HG02970 (cell line): ENCODE results near the gene NFKBIZ.
"Not testable (repeated sequence)": the region's sequence is repeated elsewhere in the genome, so short reads cannot be mapped to it uniquely, and the experiment has no call there.

Experiments used
- ATAC-seq: cut with Tn5 transposase; IDR thresholded peaks from one replicate; pipeline ENCODE4 v1.9.1; 2021; ENCODE audit warnings: mild to moderate bottlenecking, moderate library complexity, moderate number of reproducible peaks; ENCODE audit not compliant: unreplicated experiment, low FRiP score

The NFKBIZ gene

DNA sequence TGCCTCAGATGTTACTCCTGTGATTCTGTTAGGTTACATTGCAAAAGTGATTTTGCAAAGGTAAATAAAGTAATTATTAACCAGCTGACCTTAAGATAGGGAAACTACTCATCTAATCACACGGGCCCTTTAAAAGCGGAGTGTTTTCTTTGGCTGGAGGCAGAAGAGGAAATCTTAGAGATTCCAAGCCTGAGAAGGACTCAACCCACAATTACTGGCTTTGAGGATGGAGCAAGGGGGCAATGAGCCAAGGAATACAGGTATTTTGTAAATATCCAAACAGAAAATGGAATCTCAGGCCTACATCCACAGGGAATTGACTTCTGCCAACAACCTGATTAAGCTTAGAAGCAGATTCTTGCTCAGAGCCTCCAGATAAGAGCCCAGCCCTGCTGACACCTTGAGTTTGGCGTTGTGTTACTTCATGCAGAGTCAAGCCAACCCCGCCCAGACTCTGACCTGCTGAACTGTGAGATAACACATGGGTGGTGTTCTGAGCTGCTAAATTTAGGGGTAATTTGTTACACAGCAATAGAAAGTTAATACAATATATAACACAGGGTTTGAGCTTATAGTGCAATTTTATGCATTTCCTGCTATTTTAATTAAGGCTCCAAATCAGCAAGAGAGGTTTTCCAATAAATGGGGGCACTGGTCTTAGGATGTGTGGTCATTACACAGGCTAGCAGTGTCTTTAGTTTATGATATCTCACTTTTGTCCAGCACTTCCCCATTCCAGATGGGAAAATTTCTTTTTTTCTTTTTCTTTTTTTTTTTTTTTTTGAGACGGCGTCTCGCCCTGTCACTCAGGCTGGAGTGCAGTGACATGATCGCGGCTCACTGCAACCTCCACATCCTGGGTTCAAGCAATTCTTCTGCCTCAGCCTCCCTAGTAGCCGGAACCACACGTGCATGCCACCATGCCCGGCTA is 19.5 kb downstream of the NFKBIZ start:
- no peak for ATAC-seq

DNA sequence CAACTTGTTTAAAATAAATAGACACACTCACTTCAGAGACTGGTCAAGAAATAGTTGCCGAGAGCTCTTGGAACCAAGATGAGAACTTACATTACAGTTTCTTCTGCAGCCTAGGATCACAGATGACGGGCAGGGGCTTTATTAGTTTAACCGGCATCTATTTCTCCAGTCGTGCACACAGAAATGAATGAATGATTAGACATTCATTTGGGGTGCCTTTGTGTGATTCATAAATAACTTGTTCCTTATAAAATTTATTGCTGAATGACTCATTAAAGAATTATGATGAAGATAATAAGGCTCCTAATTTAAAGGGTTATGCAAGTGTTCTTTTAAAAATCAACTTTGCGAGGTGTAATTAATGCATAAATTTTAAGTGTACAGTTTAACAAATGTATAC is 20.8 kb downstream of the NFKBIZ start:
- ATAC-seq, result no peak

DNA sequence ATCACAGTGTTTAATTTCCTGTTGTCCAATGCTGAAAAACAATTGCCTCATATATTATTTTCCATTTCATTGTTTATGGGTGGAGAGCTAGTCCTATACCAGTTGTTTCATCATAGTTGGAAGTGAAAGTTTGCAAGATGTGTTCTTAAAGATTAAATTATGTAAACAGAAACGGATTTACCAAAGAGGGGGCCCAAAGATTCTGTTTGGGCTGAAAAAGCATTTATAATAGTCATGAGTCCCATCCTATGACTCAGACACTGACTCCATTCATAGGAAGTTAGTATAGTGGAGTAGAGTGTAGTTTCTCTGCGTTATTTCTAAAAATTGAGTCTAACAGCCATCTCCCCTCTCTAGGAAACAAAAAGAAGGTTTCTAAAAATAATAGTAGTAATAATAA is 24.3 kb downstream of the NFKBIZ start:
- ATAC-seq, result no peak

DNA sequence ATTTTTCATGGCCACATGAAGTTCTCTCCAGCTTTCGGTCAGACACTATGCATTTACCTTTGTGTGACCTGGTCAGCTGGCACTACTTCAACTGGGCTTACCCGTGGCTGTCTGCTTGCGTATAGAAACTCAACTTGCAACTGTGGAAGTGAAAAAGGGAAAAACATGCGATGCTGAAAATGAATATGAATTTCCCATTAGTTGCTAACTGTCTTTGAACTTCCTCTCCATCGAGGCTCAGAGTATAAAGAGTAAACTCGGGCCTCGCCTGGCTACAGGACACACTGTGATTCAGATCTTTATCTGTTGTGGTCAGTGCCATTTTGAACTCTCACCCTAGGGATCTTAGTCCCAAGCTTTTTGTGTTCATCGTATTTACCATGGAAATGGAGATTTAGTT is 26.8 kb downstream of the NFKBIZ start:
- ATAC-seq, result no peak

DNA sequence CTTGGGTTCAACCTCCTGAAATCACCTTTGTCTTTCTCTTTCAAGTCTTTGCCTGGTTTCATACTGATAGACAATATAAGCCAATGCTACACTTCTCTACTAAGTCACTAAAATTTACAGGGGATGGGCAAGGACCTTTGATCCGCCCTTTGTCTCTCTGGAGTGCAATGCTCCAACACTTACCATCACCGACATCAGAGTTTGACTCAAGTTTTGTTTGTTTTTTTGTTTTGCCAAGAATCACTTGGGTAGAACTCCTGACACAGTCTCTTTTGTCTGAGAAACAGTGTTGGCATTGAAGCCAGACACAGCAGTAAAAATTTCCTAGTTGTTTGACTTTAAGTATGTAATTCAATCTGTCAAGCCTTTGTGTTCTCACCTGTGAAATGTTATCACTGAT is 29.3 kb downstream of the NFKBIZ start:
- no peak for ATAC-seq

DNA sequence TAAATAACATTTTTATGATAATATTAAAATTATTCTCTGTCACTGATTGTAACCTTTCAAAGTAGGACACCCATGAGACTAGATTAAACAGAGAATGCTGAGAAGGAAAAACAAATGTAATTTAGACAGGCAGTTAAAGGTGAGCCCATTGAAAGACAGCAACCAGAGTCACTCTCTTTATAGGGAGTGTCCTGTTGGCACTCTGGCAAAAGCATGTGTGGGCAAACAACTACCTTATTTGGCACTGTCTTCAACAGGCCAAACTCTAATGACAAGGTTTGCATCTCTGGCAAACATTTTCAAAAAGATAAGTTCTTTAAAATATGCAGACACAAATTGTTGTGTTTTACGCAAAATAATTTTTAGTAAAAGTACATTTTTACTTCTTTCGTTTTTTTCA is 29.8 kb downstream of the NFKBIZ start:
- ATAC-seq, result no peak

DNA sequence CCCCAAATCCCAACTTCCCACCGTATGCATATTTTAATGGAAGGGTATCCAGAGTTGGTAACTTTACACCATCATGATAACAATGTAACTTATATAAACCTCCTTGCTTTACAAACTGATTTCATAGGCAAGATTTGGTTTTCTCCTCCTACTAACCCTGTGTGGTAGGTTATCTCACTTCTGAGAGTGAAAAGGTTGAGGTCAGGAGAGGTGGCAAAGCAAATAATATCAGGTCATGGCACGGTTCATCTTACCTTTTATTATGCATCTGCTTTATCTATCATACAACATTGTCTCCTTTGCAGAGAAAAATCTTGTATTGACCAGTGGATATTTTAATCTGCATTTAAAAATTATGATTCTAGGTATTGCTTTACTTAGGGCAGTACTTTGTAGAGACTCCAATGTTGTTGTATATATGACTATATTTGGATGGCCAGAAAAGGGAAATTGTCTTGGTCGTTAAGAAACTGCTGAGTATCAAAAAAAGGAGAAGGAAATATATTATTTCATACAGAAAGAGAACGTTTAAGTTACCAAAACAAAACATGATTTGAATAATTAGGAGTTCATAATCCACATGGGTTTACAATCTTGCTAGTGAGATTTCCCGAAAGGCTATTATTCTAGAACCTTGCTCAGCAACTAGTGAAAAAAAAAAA is 30.4 kb downstream of the NFKBIZ start:
- ATAC-seq, result no peak

DNA sequence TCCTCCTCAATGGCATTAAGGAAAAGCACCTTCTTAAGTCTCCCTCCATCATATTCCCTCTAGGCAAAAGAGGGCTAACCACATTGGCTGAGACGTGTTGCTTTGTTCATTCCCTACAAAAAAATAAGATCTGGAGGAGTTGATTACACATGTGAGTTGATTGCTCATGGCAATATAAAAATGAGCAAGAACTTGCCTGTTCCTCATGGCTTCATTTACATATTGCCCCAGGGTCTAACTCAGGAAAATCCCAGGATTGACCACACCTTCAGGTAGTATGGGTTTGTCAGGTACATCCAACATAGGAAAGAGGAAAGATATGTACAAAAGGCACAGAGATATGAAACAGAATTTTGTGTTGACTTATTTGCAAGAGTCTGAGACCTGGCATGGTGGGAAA is 35.5 kb downstream of the NFKBIZ start:
- ATAC-seq, result no peak

DNA sequence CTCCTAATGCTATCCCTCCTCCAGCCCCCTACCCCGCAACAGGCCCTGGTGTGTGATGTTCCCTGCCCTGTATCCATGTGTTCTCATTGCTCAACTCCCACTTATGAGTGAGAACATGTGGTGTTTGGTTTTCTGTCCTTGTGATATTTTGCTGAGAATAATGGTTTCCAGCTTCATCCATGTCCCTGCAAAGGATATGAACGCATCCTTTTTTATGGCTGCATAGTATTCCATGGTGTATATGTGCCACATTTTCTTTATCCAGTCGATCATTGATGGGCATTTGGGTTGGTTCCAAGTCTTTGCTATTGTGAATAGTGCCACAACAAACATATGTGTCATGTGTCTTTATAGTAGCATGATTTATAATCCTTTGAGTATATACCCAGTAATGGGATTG is 36.3 kb downstream of the NFKBIZ start:
- ATAC-seq, result not testable (repeated sequence)

DNA sequence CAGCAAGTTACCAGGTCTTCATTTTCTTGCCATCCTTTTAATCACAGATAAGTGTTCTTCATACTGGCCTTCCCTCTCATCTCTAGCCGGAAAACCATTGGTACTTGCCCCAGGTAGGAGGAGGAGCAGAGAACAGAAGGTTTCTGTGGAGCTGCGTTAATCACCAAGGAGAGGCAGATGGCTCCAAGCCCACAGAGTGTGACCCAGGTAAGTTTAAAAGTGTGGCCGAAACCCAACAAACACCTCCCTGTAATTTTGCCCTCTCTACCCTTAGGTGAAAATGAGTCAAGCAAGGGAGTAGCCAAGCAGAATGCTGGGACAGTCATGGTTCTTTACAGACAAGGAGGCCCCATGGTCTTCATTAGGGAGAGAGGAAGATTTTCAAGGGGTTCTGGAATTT is 37.3 kb downstream of the NFKBIZ start:
- ATAC-seq, result no peak

DNA sequence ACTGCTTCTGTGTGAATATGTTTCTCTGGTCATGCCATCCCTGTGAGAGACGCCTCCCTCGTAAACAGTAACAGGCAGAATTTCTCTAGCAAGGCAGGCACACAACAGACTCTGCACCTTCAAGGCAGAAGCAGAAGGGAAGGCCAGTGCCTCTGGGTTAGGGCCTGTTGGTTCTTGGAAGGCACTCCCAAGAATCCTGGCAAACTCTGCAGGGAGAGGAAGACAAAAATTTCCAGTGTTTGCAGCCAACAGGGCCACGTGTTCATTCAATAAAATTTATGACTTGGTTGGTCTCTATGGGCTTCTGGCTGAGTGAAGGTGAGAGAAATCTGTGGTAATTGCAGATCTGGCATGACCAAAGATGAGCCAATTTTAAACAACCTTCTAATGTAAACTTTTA is 39.3 kb downstream of the NFKBIZ start:
- ATAC-seq, result no peak

DNA sequence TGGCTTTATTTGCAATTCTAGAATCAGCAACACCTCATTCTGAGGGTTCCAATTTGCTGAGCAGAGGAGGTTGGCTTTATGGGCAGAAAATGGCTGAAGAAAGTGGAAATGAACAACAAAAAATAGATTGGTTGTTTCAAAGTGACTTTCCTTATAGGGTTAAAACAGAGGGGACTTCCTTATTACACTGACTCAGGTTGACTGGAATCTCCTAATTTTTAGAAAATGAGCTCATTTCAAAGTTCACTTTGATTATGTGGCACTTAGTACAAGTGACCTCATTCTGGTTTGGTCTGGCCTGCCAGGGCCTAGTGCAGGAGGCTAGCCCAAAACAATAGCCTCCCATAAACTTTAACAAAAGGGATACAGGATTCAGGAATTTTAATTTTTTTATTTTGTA is 41.4 kb downstream of the NFKBIZ start:
- ATAC-seq, result no peak

DNA sequence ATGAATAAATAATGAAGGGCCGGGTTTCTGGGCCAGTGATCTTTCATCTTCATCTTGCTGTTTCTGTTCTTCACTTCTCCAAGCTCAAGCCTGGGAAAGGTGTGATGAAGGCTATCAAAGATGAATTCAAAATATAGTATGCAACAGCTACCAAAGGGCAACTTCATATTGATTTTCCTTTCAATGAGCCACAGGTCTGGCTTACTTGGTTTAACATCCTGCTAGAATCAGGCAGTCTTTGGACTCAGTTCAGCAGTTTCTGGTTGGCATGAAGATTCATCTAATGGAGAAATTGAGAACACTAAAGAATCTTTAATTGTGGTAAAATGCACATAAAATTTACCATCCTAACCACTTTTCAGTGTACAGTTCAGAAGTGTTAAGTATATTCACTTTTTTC is 43.3 kb downstream of the NFKBIZ start:
- no peak for ATAC-seq

DNA sequence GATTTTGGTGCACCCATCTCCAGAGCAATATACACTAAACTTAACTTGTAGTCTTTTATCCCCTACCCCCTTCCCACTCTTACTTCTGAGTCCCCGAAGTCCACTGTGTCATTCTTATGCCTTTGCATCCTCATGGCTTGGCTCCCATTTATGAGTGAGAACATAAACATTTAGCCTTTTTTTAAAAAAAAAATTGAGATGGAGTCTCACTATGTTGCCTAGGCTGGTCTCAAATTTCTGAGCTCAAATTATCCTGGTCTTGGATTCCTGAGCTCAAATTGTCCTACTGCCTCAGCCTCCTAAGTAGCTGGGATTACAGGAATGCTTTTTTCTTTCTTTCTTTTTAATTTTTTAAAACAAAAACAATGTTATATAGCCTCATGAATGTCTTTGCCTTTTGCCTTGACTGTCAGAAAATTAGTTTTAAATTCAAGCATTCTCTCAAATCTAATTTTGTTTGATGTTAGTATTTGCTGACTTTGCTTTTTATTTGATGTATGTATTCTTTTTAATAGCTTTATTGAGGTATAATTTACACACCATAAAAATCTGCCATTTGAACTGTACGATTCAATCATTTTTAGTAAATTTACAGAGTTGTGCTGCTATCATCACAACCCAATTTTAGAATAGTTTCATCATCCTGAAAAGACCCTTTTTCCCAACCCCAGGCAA is 46.9 kb downstream of the NFKBIZ start:
- no peak for ATAC-seq

DNA sequence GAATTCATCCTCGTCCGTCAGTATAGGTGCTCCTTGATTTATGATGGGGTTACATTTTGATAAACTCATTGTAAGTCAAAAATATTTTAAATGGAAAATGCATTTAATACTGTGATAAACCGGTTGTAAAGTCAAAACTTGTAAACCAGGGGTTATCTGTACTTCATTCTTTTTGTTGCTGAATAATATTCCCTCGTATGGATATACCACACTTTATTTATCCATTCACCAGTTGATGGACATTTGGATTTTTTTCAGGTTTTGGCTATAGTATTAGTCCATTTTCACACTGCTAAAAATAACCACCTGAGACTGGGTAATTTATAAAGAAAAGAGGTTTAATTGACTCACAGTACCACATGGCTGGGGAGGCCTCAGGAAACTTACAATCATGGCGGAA is 47.7 kb downstream of the NFKBIZ start:
- ATAC-seq, result no peak

DNA sequence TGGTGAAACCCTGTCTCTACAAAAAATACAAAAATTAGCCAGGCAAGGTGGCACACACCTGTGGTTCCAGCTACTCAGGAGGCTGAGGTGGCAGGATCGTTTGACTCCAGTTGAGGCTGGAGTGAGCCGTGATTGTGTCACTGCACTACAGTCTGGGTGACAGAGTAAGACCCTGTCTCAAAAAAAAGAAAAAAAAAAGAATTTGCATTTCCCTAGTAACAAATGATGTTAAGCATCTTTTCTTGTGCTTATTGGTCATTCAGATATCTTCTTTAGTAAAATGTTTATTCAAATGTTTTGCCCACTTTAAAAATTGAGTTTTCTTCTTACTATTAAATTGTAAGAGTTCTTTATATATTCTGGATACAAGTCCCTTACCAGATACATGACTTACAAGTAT is 48.7 kb downstream of the NFKBIZ start:
- no peak for ATAC-seq

DNA sequence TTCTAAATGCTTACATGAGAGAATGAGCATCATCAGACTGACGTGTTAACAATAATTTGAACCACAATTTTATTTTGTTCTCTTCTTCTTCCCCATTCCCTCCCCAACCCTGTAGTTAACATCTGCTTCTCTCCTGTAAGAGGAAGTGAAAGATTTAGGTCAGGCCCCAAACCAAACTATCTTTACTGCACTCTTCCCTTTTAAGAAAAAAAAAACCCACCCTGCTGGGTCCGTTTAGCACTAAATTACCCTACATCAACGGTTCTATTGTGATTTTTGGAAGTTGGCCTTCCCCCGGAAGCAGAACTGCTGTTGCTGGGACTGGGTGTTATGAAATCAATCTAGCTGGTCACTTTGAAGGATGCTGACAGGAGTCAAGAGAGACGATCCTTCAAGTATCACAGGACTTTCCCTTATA is 49.4 kb downstream of the NFKBIZ start:
- ATAC-seq, result peak; percentile 83

DNA sequence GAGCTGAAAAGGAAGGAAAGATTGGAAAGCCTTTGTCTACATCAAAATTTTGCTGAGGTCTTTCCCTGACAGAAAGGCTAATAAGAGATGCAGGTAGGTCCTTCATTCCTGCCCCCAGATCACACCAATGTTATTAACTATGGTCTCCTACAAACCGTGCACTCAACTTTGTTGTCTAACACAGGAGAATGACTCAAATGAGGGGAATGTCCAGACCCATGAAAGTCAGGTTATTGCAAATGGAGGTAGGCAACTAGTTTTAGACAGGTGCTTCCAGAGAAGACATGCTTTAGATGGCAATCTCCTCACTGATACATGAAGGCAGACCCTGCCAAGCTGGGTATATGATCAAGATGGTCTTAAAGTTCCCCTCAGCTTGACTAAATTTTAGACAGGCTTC is 51.0 kb downstream of the NFKBIZ start:
- ATAC-seq, result no peak

DNA sequence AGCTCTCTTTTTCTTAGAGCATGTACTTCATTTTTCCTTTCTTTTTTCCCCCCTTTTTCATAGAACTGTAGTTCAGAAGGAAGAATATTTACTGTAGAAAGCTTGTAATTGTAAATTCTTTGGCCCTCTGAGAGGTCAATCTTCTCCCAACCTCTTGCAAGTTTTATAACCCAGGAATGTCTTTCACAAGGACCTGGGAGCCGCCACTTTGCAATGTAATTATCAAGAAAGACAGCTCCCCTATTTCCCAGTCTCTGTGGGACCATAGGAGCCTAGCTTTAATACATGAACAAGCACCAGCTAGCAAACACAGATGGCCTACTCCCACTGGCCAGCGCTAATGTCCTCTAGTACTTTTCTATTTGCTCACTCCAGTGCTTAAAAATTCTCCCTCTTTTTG is 51.4 kb downstream of the NFKBIZ start:
- no peak for ATAC-seq

DNA sequence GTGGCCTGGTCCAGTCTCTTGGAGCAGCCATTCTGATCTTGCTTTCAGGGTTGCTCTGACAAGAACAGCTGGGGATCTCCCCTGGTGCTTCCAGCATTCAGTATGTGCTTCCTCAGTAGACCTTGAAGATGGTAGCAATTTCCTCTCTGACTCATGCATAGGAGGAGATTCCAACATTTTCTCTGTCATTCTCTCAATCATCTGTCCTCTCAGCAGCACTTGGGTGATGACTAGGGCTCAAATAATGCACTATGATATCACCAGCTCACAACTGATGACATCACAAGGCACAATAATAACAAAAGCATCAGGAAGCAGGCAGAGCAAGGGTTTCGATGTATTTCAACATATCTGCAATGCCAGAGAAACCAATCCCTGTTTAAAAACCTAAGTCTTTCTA is 52.7 kb downstream of the NFKBIZ start:
- no peak for ATAC-seq

DNA sequence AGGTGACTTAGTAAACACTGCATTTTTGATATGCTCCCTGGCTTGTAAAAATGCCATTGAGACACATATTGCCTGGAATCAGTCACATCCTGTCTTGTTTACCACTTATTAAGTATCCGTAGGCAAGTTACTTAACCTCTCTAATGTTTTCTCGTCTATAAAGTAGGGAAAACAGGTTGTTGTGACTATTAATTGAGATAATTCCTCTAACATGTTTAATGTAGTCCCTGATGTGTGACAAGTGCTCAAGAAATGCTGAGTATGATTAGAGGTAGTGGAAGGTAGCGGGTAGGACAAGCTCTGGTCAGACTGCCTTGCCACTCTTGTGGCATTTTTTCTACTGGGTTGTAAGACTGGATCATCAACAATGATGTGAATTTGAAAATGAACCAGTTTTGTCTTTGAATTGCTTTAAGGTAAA is 54.1 kb downstream of the NFKBIZ start:
- ATAC-seq, result no peak
